ENCODE data around the gene C16orf90. TPM values are rescaled to one million over a fixed set of nuclear protein-coding genes. Genes with fewer than 3 reads are reported as not detected.
"Not testable (repeated sequence)": the region's sequence is repeated elsewhere in the genome, so short reads cannot be mapped to it uniquely, and the experiment has no call there.

Gene C16orf90
- total RNA-seq, 1 experiment from 2014 or later, result not detected

DNA sequence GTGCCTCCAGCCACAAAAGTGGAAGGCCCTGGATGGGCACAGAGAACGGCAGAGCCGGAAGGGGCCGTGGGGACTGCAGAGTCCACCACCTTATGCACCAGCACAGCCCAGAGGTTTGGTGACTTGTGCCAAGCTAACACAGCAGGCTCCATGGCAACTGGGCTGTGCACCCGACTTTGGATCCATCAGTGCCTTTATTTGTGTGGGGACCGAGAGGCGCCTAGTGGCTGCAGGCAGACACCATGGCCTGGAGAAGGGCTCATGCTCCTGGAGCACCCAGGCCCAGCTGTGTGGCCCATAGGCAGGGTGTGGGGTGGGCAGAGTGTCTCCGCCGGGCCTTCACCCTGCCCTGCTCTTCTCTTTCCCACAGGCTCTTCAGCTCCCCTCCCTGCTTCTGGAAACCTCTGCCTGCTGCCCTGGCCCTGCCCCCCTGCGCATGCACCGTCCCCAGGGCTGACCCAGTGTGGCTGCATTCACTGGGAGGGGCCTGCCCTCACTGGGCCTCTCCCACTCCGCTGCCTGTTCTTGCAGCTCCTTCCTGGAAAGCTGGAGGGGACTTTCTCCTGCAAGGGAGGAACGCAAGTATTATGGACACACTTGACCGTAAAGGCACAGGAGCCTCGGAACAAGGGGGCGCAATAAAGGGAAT lies 10.1 kb downstream of the C16orf90 start:
- Histone ChIP-seq H3K27me3 (replicated peaks) (no peaks in the 10 kb centered on the region), H3K4me3 (no peak overlapping the region), H3K27ac (no peak overlapping the region), H3K4me1 (replicated peaks) (no peaks in the 10 kb centered on the region), H3K9me3 (replicated peaks) (no peaks in the 10 kb centered on the region), H3K36me3 (peaks cover 66% of the 10 kb centered on the region)
- DNase-seq (ENCODE audit: low read depth in 1 of 2, low spot score in 2 of 2), result no peak

DNA sequence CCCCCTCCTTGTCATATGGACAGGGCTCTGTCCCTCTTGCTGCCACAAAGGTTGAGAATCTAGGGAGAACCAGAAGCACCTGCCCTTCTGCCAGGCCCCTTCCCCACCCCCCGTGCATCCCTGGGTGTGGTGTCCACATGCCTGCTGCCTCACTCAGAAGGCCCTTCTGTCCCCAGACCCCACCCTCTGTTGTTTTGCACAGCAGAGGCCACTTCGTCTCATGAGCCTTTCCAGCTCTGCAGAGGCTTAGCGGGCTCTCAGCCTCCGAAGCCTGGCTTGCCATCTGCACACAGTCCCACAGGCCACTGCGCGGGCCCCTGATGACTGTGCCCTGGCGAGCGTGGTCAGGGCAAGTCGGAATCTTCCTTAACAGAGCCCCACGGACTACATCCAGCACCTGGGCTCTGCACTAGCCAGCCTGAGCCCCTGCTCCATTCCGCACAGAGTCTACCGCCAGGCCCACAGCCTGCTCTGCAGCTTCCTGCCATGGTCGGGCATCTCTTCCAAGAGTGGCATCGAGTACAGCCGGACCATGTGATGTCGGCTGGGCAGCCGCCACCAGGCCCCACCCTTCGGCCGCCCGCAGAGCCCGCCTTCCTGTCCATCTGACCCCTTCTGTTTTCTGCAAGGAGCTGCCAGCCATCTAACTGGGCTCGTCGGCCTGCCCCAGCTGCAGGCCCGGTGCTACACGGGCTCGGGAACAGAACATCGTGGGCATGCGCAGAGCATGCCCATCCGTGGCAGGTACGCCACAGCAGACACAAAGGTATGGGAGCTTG lies 10.8 kb downstream of the C16orf90 start:
- Histone ChIP-seq H3K36me3 (peaks cover 73% of the 10 kb centered on the region), H3K27ac (no peak overlapping the region), H3K9me3 (replicated peaks) (no peaks in the 10 kb centered on the region), H3K4me1 (replicated peaks) (no peaks in the 10 kb centered on the region), H3K4me3 (no peak overlapping the region), H3K27me3 (replicated peaks) (no peaks in the 10 kb centered on the region)
- no peak for DNase-seq (ENCODE audit: low read depth in 1 of 2, low spot score in 2 of 2)

DNA sequence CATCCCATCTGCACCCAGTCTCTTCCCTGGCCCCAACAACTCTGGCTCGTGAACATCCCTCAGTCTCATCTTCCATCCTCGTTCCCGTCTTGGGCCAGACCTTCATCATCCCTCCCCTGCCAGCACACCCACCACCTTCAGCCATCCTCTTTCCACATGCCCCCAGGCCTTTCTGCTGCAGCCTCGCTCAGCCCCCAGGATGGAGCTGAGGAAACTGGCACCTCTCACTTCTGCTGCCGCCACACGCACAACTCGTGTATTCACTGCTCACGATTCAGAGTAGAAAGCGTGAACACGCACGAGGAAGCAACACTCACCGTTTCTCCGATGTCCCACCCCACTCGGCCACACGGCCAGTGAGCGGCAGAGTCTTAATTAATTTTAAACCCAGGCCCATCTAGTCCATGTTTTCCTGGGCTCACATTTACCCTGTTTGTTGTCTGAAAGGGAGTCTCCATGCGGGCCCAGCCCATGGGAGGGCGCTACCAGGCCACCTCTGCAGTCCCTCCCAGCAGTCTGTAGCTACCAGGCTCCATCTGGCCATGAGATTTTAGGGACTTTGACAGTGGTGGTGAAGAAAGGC lies 12.5 kb downstream of the C16orf90 start:
- Histone ChIP-seq H3K9me3 (replicated peaks) (no peaks in the 10 kb centered on the region), H3K4me3 (no peak overlapping the region), H3K4me1 (replicated peaks) (no peaks in the 10 kb centered on the region), H3K27ac (no peak overlapping the region), H3K36me3 (peaks cover 73% of the 10 kb centered on the region), H3K27me3 (replicated peaks) (no peaks in the 10 kb centered on the region)
- no peak for DNase-seq (ENCODE audit: low read depth in 1 of 2, low spot score in 2 of 2)

DNA sequence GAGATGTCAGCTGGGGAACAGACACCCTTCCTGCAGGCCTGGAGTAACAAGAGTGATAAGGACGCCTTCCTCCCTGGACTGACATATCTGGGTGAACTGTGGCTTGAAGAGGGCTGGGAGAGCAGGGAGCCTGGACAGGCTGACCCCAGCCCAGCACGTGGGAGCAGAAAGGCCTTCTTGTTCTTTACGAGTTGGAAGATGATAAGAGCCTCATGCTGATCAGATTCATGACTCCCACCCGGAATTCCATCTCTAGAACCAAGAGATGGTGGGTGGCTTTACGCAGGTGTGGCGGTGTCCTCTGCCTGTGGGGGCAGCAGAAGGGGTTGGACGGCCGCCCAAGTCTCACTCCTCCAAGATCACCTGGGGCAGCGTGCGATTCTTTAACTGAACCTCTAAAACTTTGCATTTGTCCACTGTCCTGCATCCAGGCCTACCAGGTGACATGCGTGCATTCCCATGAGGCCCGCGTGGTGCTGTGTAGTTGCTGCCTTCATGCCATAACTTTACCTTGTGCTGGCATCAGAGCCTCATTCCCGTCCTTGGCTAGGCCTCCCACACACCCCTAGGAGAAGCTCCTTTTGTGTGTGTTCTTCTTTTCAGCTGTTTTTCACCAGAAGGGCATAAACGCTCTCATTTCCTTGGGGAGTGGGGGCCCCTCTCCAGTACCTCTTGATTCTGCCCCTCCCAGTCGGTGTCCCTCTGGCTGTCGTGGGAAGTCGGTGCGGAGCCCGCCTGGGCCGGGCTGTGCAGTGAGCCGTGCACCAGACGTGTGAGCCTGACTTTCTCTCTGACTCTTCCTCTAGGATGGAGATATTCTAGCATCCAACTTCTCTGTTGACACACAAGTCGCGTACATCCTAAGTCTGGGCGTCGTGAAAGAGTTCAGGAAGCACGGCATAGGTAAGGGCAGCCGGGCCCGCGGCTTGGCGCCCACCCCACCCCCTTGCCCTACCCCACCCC lies 13.3 kb downstream of the C16orf90 start:
- no peaks in the 10 kb centered on the region for H3K4me1 ChIP-seq (replicated peaks)
- no peak overlapping the region for H3K27ac ChIP-seq
- no peak for DNase-seq (ENCODE audit: low read depth in 1 of 2, low spot score in 2 of 2)
- H3K4me3 ChIP-seq, result no peak overlapping the region
- peaks cover 69% of the 10 kb centered on the region for H3K36me3 ChIP-seq
- H3K27me3 ChIP-seq (replicated peaks), result no peaks in the 10 kb centered on the region
- no peaks in the 10 kb centered on the region for H3K9me3 ChIP-seq (replicated peaks)

DNA sequence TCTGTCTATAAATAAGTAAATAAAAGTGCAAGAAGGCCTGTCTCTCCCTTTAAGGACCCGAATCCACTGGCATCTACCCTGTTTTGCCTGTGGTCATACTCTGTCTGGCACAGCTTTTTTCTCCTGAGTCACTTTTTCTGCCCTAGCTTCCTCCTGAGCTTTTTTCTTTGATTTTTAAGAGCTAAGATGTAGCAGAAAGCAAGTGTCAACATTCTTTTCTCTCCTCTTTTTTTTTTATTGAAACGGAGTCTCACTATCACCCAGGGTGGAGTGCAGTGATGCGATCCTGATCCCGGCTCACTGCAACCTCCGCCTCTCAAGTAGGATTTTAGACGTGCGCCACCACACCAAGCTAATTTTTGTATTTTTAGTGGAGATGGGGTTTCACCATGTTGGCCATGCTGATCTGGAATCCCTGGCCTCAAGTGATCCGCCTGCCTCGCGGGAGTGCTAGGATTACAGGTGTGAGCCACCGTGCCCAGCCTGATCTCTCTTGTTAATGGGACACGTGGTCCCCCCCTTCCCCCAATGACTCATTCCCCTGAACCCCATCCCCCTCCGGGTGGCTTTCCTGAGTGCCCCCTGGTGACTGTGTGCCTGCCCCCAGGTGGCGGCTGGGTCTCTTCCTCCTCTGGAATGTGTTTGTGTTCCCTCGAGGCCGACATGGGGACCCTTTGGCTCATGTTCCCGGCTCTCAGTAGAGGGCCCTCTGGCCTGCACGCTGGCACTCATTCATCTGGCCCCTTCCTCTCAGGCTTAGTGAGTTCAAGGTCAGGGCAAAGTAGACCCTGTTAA lies 14.2 kb downstream of the C16orf90 start:
- Histone ChIP-seq H3K27ac (no peak overlapping the region), H3K4me3 (no peak overlapping the region), H3K4me1 (replicated peaks) (no peaks in the 10 kb centered on the region), H3K27me3 (replicated peaks) (no peaks in the 10 kb centered on the region), H3K36me3 (peaks cover 61% of the 10 kb centered on the region), H3K9me3 (replicated peaks) (no peaks in the 10 kb centered on the region)
- DNase-seq (ENCODE audit: low read depth in 1 of 2, low spot score in 2 of 2), result no peak

DNA sequence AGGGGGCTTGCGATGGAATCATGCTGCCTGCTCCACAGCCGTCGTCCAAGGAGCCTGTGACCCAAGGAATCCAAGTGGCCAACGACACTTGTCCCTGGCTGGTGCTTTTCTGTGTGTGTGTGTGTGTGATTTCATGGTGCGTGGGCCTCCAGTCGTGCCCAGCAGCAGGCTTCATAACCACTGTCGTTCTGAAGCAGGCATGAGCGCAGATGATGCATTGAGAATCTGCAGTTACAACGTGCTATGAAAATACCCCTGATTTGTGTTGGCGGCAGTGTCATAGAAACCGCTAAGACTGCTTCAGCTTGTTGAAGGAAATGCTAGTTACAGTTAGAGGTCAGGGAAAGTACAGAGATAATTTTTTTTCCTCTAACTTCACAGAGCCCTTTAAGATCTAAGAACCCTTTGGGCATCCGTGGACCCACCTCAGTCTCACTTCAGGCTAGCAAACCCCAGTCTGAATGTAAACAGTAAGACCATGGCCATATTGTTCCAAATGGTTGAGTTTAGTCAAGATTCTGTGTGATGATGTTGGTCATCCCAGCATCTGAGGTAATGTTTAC lies 15.6 kb downstream of the C16orf90 start:
- no peak for DNase-seq (ENCODE audit: low read depth in 1 of 2, low spot score in 2 of 2)
- Histone ChIP-seq H3K27me3 (replicated peaks) (no peaks in the 10 kb centered on the region), H3K36me3 (peaks cover 47% of the 10 kb centered on the region)

DNA sequence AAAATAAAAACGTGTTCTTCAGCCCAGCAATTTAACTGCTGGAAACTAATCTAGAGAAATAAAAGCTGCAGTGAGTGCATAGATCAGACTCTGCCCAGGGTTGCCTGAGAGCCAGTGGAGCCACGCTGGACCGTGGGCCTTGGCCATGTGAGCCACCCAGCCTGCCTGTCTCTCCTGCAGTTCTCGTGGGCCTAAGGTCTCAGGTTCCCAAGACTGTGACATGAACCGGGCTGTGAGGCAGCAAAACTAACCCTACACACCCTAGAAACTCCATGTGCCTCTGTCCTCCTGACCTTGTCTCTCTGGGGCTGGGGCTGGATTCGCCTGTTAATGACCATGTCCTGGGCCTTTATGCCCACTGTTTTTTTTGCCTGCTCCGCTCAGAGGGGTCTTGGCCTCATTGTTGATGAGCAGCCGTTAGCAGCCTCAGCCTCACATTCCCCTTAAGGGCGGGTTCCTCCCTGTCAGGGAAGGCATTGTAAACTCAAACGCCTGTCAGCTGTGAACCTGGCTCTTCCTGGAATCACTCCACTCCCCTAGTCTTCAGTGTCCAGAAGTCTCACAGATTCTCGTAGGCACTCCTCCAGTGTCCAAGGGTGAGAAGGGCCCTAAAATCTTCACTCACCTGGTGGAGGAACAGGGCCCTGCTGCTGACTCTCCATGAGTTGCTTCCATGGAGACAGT lies 16.9 kb downstream of the C16orf90 start:
- H3K36me3 ChIP-seq, result peaks cover 36% of the 10 kb centered on the region
- no peaks in the 10 kb centered on the region for H3K27me3 ChIP-seq (replicated peaks)
- peaks cover 1% of the 10 kb centered on the region for H3K4me1 ChIP-seq (replicated peaks)
- H3K4me3 ChIP-seq, result no peak overlapping the region
- DNase-seq (ENCODE audit: low read depth in 1 of 2, low spot score in 2 of 2), result no peak
- H3K9me3 ChIP-seq (replicated peaks), result no peaks in the 10 kb centered on the region
- no peak overlapping the region for H3K27ac ChIP-seq

More for the DNA sequence above, 15.6 kb downstream of the C16orf90 start:
- Histone ChIP-seq H3K4me1 (replicated peaks) (no peaks in the 10 kb centered on the region), H3K9me3 (replicated peaks) (no peaks in the 10 kb centered on the region), H3K27ac (no peak overlapping the region), H3K4me3 (no peak overlapping the region)

DNA sequence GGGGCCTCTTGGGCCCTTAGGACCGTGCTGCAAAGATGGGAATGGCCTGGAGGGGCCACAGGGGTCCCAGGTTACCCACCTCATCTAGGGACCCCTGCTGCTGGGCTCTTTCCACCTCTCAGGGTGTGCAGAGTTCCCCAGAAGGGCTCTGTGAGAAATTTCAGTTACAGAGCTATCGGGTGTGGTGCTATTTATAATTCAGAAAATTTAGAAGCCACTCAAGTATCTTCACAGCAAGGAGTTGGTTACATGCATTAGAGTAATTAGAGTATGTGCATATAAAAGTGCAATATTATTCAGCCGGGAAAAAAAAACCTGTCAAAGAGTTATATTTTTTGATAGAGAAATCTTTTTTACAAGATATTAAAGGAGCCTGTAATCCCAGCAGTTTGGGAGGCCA lies 18.9 kb downstream of the C16orf90 start:
- Histone ChIP-seq H3K4me3 (no peak overlapping the region), H3K27ac (no peak overlapping the region), H3K27me3 (replicated peaks) (no peaks in the 10 kb centered on the region), H3K4me1 (replicated peaks) (peaks cover 10% of the 10 kb centered on the region), H3K9me3 (replicated peaks) (no peaks in the 10 kb centered on the region), H3K36me3 (peaks cover 20% of the 10 kb centered on the region)
- DNase-seq (ENCODE audit: low read depth in 1 of 2, low spot score in 2 of 2), result no peak

DNA sequence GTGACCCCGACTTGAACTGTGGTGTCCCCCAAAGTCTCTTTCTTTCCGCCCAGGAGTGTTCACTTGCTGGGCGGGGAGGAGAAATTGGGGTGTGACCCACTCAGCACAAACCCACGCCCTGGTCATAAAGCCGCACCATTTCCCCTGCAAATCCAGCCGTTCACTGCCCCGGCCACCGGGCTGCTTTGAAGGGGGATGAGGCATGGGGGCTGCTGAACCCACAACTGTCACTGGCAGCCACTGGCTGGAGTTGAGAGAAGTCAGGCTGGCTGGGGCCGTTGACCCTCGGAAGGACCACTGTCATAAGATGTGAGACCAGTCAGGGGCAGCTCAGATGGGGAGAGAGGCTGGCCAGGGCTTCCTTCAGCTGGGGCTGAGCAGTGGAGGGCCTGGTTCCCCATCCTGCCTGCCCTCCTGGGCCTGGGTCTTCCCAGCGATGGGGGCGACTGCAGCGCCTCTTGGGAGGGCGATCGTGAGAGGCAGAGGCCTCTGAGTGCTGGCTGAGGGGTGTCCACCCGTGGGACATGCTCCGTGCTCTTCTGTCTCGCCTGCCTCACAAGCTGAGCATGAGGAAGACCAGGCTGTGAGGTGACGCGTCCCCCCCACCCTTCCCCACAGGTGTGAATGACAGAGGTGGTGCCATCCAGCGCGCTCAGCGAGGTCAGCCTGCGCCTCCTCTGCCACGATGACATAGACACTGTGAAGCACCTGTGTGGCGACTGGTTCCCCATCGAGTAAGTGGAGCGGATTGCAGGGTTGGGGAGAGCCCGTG lies 19.5 kb downstream of the C16orf90 start:
- no peak for DNase-seq (ENCODE audit: low read depth in 1 of 2, low spot score in 2 of 2)
- Histone ChIP-seq H3K27me3 (replicated peaks) (no peaks in the 10 kb centered on the region), H3K27ac (no peak overlapping the region), H3K4me3 (no peak overlapping the region), H3K36me3 (peaks cover 14% of the 10 kb centered on the region), H3K4me1 (replicated peaks) (peaks cover 10% of the 10 kb centered on the region), H3K9me3 (replicated peaks) (no peaks in the 10 kb centered on the region)

DNA sequence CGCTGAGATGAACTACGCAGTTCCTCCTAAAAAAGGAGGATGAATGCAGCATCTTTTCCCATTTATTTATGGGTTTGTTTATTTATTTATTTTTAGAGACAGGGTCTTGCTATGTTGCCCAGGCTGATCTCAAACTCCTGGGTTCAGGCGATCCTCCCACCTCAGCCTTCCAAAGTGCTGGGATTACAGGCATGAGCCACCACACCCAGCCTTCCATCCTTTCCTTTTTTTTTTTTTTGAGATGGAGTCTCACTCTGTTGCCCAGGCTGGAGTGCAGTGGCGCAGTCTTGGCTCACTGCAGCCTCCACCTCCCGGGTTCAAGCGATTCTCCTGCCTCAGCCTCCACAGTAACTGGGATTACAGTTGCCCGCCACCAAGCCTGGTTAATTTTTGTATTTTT lies 20.4 kb downstream of the C16orf90 start:
- DNase-seq (ENCODE audit: low read depth in 1 of 2, low spot score in 2 of 2); H3K27me3 ChIP-seq (replicated peaks); H3K9me3 ChIP-seq (replicated peaks); H3K4me3 ChIP-seq; H3K36me3 ChIP-seq; H3K27ac ChIP-seq: not testable (repeated sequence)
- H3K4me1 ChIP-seq (replicated peaks), result peaks cover 10% of the 10 kb centered on the region

DNA sequence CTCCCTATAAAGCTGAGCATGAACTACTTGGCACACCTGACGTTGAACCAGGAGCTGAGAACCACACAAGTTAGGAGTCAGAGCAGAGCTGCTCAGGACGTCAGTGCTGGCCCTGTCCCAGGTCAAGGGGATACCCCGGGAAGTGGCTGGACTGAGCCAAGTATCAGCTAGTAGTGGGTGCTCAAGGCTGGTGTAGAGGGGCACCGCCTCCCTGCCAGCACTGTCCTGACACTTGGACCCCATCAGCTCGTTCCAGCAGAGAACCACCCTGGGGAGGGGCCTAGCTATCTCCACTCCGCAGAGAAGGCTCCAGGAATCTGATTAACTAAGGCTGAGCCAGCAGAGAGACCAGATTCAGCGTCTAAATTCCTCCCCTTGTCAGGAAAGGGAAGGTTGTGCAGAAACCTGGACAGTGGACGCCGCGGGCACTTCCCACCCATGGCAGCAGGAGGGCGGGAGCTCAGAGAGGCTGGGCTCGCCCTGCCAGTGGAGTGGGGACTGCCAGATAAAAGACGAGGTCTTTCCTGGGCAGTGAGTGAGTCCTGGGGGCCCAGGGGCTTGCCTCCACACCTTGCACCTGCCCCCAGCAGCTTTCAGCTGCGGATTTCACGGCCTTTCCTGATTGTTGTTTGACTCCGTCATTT lies 21.0 kb downstream of the C16orf90 start:
- H3K9me3 ChIP-seq (replicated peaks), result no peaks in the 10 kb centered on the region
- H3K4me3 ChIP-seq, result no peak overlapping the region
- DNase-seq (ENCODE audit: low read depth in 1 of 2, low spot score in 2 of 2), result no peak
- H3K4me1 ChIP-seq (replicated peaks), result peaks cover 10% of the 10 kb centered on the region
- peaks cover 4% of the 10 kb centered on the region; the same call in 1 of the 2 replicates for H3K36me3 ChIP-seq
- no peaks in the 10 kb centered on the region for H3K27me3 ChIP-seq (replicated peaks)
- H3K27ac ChIP-seq, result no peak overlapping the region
